NOMO-1 treated with DMSO at 0.1 percent for 48 hours (cell line): ENCODE data around the gene MTERF1.
"Not testable (repeated sequence)": the region's sequence is repeated elsewhere in the genome, so short reads cannot be mapped to it uniquely, and the experiment has no call there.

Experiments used
- DNase-seq: peaks from one replicate; lab custom pipeline; 2025; ENCODE audit not compliant: unreplicated experiment; lab: John Stamatoyannopoulos, UW

MTERF1 gene

GRCh38 chr7:91880413-91881241, at the start of gene MTERF1:
Gene MTERF1 (minus strand): TSS chr7:91880702. CDS start chr7:91880083, 619 bp downstream.
- peak; percentile 99 for DNase-seq

GRCh38 chr7:91929463-91929862, 49.0 kb upstream of the MTERF1 start:
- DNase-seq: no peak

- DNase-seq: no peak
Observed at GRCh38 chr7:91927912-91928311, 47.4 kb upstream of the MTERF1 start.

GRCh38 chr7:91922857-91923256, 42.4 kb upstream of the MTERF1 start:
- no peak for DNase-seq

GRCh38 chr7:91918356-91918755, 37.9 kb upstream of the MTERF1 start:
- no peak for DNase-seq

- DNase-seq: no peak
Observed at GRCh38 chr7:91916051-91916440, 35.5 kb upstream of the MTERF1 start.

GRCh38 chr7:91915401-91916050, 35.0 kb upstream of the MTERF1 start:
- no peak for DNase-seq

GRCh38 chr7:91913612-91914011, 33.1 kb upstream of the MTERF1 start:
- DNase-seq: no peak

GRCh38 chr7:91912494-91912893, 32.0 kb upstream of the MTERF1 start:
- no peak for DNase-seq

GRCh38 chr7:91911121-91911520, 30.6 kb upstream of the MTERF1 start:
- no peak for DNase-seq

GRCh38 chr7:91910171-91910570, 29.7 kb upstream of the MTERF1 start:
- no peak for DNase-seq

- no peak for DNase-seq
Observed at GRCh38 chr7:91899563-91899962, 19.1 kb upstream of the MTERF1 start.

GRCh38 chr7:91898240-91898992, 17.9 kb upstream of the MTERF1 start:
- no peak for DNase-seq

GRCh38 chr7:91894781-91895480, 14.4 kb upstream of the MTERF1 start:
- no peak for DNase-seq

GRCh38 chr7:91893699-91894098, 13.2 kb upstream of the MTERF1 start:
- DNase-seq: not testable (repeated sequence)

- DNase-seq: no peak
Observed at GRCh38 chr7:91892821-91893340, 12.4 kb upstream of the MTERF1 start.

- DNase-seq: no peak
Observed at GRCh38 chr7:91892099-91892705, 11.7 kb upstream of the MTERF1 start.

GRCh38 chr7:91888271-91889175, 8.0 kb upstream of the MTERF1 start:
- DNase-seq: not testable (repeated sequence)
